ENCODE measurements around the gene STPG4. TPM values are rescaled to one million over a fixed set of nuclear protein-coding genes. Genes with fewer than 3 reads are reported as not detected.

The STPG4 gene
- total and polyA plus RNA-seq, 2 of the 8 experiments (the other 6 are each of a cell fraction or from before 2014, with no cell fraction given) = 0.28 TPM; not detected in 1

GRCh38 chr2:47203995-47204394 lies 48.9 kb upstream of the STPG4 start:
- H3K14ac ChIP-seq (ENCODE audit: insufficient read length) = no peak overlapping the region
- H3K4ac ChIP-seq (replicated peaks; ENCODE audit: insufficient read length, low read depth, low read length) = no peak overlapping the region
- H3K27me3 ChIP-seq (replicated peaks in 1 of 4; ENCODE audit: control insufficient read depth in 3 of 4, extremely low read depth in 1 of 4, insufficient read depth in 3 of 4, low read length in 3 of 4) = no peaks in the 10 kb centered on the region
- whole genome bisulfite sequencing, 2 experiments (ENCODE audit: extremely low coverage in 1 of 2, insufficient coverage in 1 of 2, insufficient read length in 1 of 2, insufficient replicate concordance in 2 of 2, low coverage in 1 of 2, low lambda C conversion rate in 2 of 2, missing lambda C conversion rate in 1 of 2) = 100% methylated on average over 4 of the region's 4 CpGs; no CpG with 5 or more reads in 1 of the 2 experiments
- no peak overlapping the region for H2BK15ac ChIP-seq (ENCODE audit: low read length)
- ChIA-PET CTCF (ENCODE audit: partially characterized antibody) (interaction anchor here (1.6 kb wide), 1 partner anchor 23 kb away, joined by 4 read pairs; no protein-coding TSS in a partner anchor), POLR2A (ENCODE audit: partially characterized antibody) (interaction anchor here (1.2 to 1.4 kb wide), 2 partner anchors 9 to 30 kb away, joined by 3 to 4 read pairs; no protein-coding TSS in a partner anchor)
- H2BK5ac ChIP-seq (ENCODE audit: low read depth, low read length) = no peak overlapping the region
- H3K4me2 ChIP-seq (ENCODE audit: insufficient read depth in 1 of 2, low read depth in 2 of 2, low read length in 2 of 2) = no peak overlapping the region
- TF ChIP-seq CBX8 (IDR thresholded peaks at IDR 0.05; ENCODE audit: borderline replicate concordance, low read depth, low read length) (no peak), POU5F1 (IDR thresholded peaks at IDR 0.05; ENCODE audit: low read depth, low read length) (no peak), TCF12 (IDR thresholded peaks at IDR 0.05; ENCODE audit: low read depth, low read length) (no peak), RXRA (IDR thresholded peaks at IDR 0.05; ENCODE audit: insufficient read depth, low read depth, low read length) (no peak), TAF1 (IDR thresholded peaks at IDR 0.05; ENCODE audit: low read depth, low read length) (no peak), ATF3 (IDR thresholded peaks at IDR 0.05; ENCODE audit: insufficient read depth, low read depth, low read length) (no peak), CTCF (IDR thresholded peaks at IDR 0.05; ENCODE audit: control extremely low read depth in 1 of 3, insufficient read depth in 1 of 3, low read depth in 1 of 3, low read length in 3 of 3) (no peak), HDAC2 (IDR thresholded peaks at IDR 0.05; ENCODE audit: borderline replicate concordance in 1 of 2, low read depth in 2 of 2, low read length in 2 of 2) (no peak)
- FAIRE-seq (no peak), DNase-seq (ENCODE audit: low read depth in 1 of 2, low spot score in 2 of 2) (no peak)
- no peaks in the 10 kb centered on the region for H3K79me1 ChIP-seq (ENCODE audit: low read depth, low read length)
- H2AK5ac ChIP-seq (ENCODE audit: low read depth, low read length) = no peak overlapping the region
- no peak overlapping the region for H3K27ac ChIP-seq (ENCODE audit: low read depth, low read length)
- no peak overlapping the region for H2BK12ac ChIP-seq (ENCODE audit: low read depth, low read length)
- H3K4me3 ChIP-seq (ENCODE audit: extremely low read depth in 1 of 4, insufficient read depth in 2 of 4, low read depth in 3 of 4, low read length in 4 of 4) = no peak overlapping the region
- no peak overlapping the region for H3K23ac ChIP-seq (ENCODE audit: insufficient read length)
- H3K9me3 ChIP-seq (ENCODE audit: insufficient read depth in 2 of 2, low read depth in 1 of 2, low read length in 1 of 2) = no peaks in the 10 kb centered on the region
- H4K91ac ChIP-seq (replicated peaks; ENCODE audit: insufficient read length, low read length) = no peak overlapping the region
- no peaks in the 10 kb centered on the region; a peak in 1 of 7 replicates for H3K4me1 ChIP-seq (replicated peaks in 1 of 4; ENCODE audit: control insufficient read depth in 3 of 4, insufficient read depth in 4 of 4, low read length in 3 of 4)
- no peak overlapping the region for H4K5ac ChIP-seq (ENCODE audit: insufficient read length, low read depth, low read length)
- no peaks in the 10 kb centered on the region for H3K79me2 ChIP-seq (ENCODE audit: control insufficient read depth in 1 of 2, insufficient read depth in 2 of 2, low read length in 2 of 2)
- H2BK120ac ChIP-seq (replicated peaks; ENCODE audit: low read depth, low read length) = no peak overlapping the region
- H2BK20ac ChIP-seq (ENCODE audit: low read length) = no peak overlapping the region
- no peak overlapping the region for H3K56ac ChIP-seq (replicated peaks; ENCODE audit: insufficient read length, low read depth, low read length)
- no peaks in the 10 kb centered on the region for H4K20me1 ChIP-seq (replicated peaks in 1 of 2; ENCODE audit: control insufficient read depth in 1 of 2, insufficient read depth in 2 of 2, low read length in 2 of 2)
- no peaks in the 10 kb centered on the region for H3K36me3 ChIP-seq (ENCODE audit: control insufficient read depth in 2 of 4, insufficient read depth in 4 of 4, low read length in 3 of 4)
- no peaks in the 10 kb centered on the region for H3K23me2 ChIP-seq (ENCODE audit: low read depth, low read length)
- no peak overlapping the region for H2AFZ ChIP-seq (ENCODE audit: low read length)
- no peak overlapping the region for H3K9ac ChIP-seq (replicated peaks in 1 of 4; ENCODE audit: extremely low read depth in 1 of 4, low read depth in 3 of 4, low read length in 3 of 4)
- no peak overlapping the region for H3K18ac ChIP-seq (ENCODE audit: extremely low read depth, low read length)
- no peak overlapping the region for H4K8ac ChIP-seq (ENCODE audit: extremely low read depth, insufficient read depth, low read length)

All from H1 (cell line).